Activated CD4-positive, alpha-beta T cell treated with anti-CD3 and anti-CD28 coated beads, Interleukin-10, Interleukin-2, amounts not matched to agents 100 ng/mL and 50 ng/mL, durations not matched to agents 16 hours and 8 hours (primary cell): Measurements from ENCODE around the gene GC.
"Not testable (repeated sequence)": the region's sequence is repeated elsewhere in the genome, so short reads cannot be mapped to it uniquely, and the experiment has no call there.

ENCODE experiments used
- DNase-seq: peaks from one replicate; pipeline ENCODE4 v3.0.0-alpha.2; 2020

GC gene

GRCh38 chr4:71783972-71784371 lies at the start of gene GC:
Gene GC, minus strand, starts transcription at chr4:71784079. Its CDS starts 61 bp downstream, at chr4:71784018.
- no peak for DNase-seq

GRCh38 chr4:71833232-71833900 lies 49.5 kb upstream of the GC start:
- DNase-seq, result no peak

- DNase-seq, result no peak
Measured at GRCh38 chr4:71832049-71832448, 48.2 kb upstream of the GC start.

- peak; percentile 27 for DNase-seq
Measured at GRCh38 chr4:71830497-71831190, 46.8 kb upstream of the GC start.

- no peak for DNase-seq
Measured at GRCh38 chr4:71828470-71828869, 44.6 kb upstream of the GC start.

- no peak for DNase-seq
Measured at GRCh38 chr4:71827826-71828225, 43.9 kb upstream of the GC start.

- no peak for DNase-seq
Measured at GRCh38 chr4:71816676-71817303, 32.9 kb upstream of the GC start.

GRCh38 chr4:71814433-71814832 lies 30.6 kb upstream of the GC start:
- no peak for DNase-seq

- not testable (repeated sequence) for DNase-seq
Measured at GRCh38 chr4:71809805-71810204, 25.9 kb upstream of the GC start.

GRCh38 chr4:71807469-71807868 lies 23.6 kb upstream of the GC start:
- no peak for DNase-seq

GRCh38 chr4:71805230-71805629 lies 21.4 kb upstream of the GC start:
- DNase-seq, result not testable (repeated sequence)

GRCh38 chr4:71804017-71804697 lies 20.3 kb upstream of the GC start:
- DNase-seq, result not testable (repeated sequence)

GRCh38 chr4:71785959-71786358 lies 2.1 kb upstream of the GC start:
- DNase-seq, result no peak

GRCh38 chr4:71784569-71785197 lies 804 bp upstream of the GC start:
- DNase-seq, result no peak

- DNase-seq, result no peak
Measured at GRCh38 chr4:71777891-71778290, 6.0 kb downstream of the GC start.

- DNase-seq, result no peak
Measured at GRCh38 chr4:71775449-71775848, 8.4 kb downstream of the GC start.

GRCh38 chr4:71774136-71774535 lies 9.7 kb downstream of the GC start:
- no peak for DNase-seq

- DNase-seq, result no peak
Measured at GRCh38 chr4:71773004-71773403, 10.9 kb downstream of the GC start.

GRCh38 chr4:71772592-71772991 lies 11.3 kb downstream of the GC start:
- no peak for DNase-seq

- no peak for DNase-seq
Measured at GRCh38 chr4:71771613-71772012, 12.3 kb downstream of the GC start.

- DNase-seq, result no peak
Measured at GRCh38 chr4:71769434-71769833, 14.4 kb downstream of the GC start.

GRCh38 chr4:71768123-71768522 lies 15.8 kb downstream of the GC start:
- no peak for DNase-seq

- no peak for DNase-seq
Measured at GRCh38 chr4:71765821-71766383, 18.0 kb downstream of the GC start.
